NT2/D1 (cell line): ENCODE results near the gene ADD2.
"Not testable (repeated sequence)": the region's sequence is repeated elsewhere in the genome, so short reads cannot be mapped to it uniquely, and the experiment has no call there.

ENCODE experiments used
- DNase-seq: peaks from one replicate; pipeline ENCODE4 v3.0.0-alpha.2; 2011; ENCODE audit warnings: low read depth, low spot score
- H3K27me3 ChIP-seq: 2 replicates; pipeline ENCODE4 v1.6.0; 2011; ENCODE audit warnings: mild to moderate bottlenecking; ENCODE audit not compliant: insufficient read length, insufficient read depth
- H3K36me3 ChIP-seq: 2 replicates; pipeline ENCODE4 v1.6.1; 2011; ENCODE audit warnings: mild to moderate bottlenecking, low read length, mixed read lengths; ENCODE audit not compliant: insufficient read depth, insufficient read length
- H3K4me1 ChIP-seq: 2 replicates; pipeline ENCODE4 v1.5.1; 2011; ENCODE audit not compliant: insufficient read depth, insufficient read length
- H3K4me3 ChIP-seq: 2 replicates; pipeline ENCODE4 v1.5.1; 2011; ENCODE audit warnings: low read depth; ENCODE audit not compliant: insufficient read length
- H3K9ac ChIP-seq: 2 replicates; pipeline ENCODE4 v1.6.0; 2011; ENCODE audit warnings: low read depth; ENCODE audit not compliant: insufficient read length
- H3K9me3 ChIP-seq: 2 replicates; pipeline ENCODE4 v1.5.1; 2011; ENCODE audit warnings: mild to moderate bottlenecking, low read length; ENCODE audit not compliant: insufficient read depth
- SUZ12 ChIP-seq: IDR thresholded peaks from 2 replicates; pipeline ENCODE4 v1.6.1; 2011; ENCODE audit not compliant: insufficient read length, insufficient read depth; ENCODE audit errors: extremely low read depth
- YY1 ChIP-seq: IDR thresholded peaks from 2 replicates; pipeline ENCODE4 v1.6.1; 2011; ENCODE audit not compliant: insufficient read length, insufficient read depth
- ZNF274 ChIP-seq: IDR thresholded peaks from 2 replicates; pipeline ENCODE4 v1.6.1; 2011; ENCODE audit warnings: mild to moderate bottlenecking, low read depth, low read length

ADD2 gene

GRCh38 chr2:70807102-70807827 lies 39.3 kb upstream of the ADD2 start:
- peaks cover 30% of the 10 kb centered on the region for H3K27me3 ChIP-seq

DNA sequence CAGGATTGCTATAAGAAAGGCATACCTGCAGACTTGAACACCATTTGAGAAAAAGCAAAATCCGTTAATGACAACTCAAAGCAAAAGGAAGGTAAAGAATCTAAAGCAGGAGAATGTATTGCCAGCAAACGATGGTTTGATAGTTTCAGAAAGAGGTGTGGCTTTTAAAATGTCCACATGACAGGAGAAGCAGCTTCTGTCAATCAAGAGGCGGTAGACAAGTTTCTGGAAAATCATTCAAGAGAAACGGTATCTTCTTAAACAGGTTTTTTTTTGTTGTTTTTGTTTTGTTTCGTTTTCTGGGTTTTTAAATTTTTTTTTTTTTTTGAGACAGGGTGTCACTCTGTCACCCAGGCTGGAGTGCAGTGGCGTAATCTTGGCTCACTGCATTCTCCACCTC lies 38.6 kb upstream of the ADD2 start:
- H3K4me3 ChIP-seq: no peak overlapping the region
- H3K4me1 ChIP-seq: no peaks in the 10 kb centered on the region
- no peaks in the 10 kb centered on the region for H3K9me3 ChIP-seq
- H3K9ac ChIP-seq: no peak overlapping the region
- TF ChIP-seq SUZ12 (no peak), YY1 (no peak), ZNF274 (no peak)
- DNase-seq: no peak
- H3K36me3 ChIP-seq: no peaks in the 10 kb centered on the region
- peaks cover 34% of the 10 kb centered on the region for H3K27me3 ChIP-seq

More at GRCh38 chr2:70807102-70807827, 39.3 kb upstream of the ADD2 start:
- Histone ChIP-seq H3K9ac (no peak overlapping the region), H3K4me3 (no peak overlapping the region), H3K36me3 (no peaks in the 10 kb centered on the region), H3K4me1 (no peaks in the 10 kb centered on the region), H3K9me3 (no peaks in the 10 kb centered on the region)
- no peak for DNase-seq
- no peak for TF ChIP-seq ZNF274
- TF ChIP-seq SUZ12: no peak
- no peak for TF ChIP-seq YY1

DNA sequence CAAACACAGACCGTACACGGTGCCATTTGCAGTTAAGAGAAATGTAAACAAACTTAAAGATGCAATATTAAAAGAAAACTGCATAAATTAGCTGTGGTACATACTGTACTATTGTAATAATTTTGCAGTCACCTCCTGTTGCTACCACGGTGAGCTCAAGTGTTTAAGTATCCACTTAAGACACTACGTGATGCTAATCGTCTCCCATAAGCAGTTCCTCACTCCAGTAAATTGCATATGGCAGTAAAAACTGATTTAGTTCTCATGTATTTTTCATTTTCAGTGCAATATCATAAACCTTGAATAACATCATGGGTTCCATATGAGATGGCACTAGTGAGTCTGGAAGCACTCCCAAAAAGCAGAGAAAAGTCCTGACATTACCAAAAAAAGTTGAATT lies 38.0 kb upstream of the ADD2 start:
- no peak for DNase-seq
- TF ChIP-seq SUZ12 (no peak), ZNF274 (no peak), YY1 (no peak)
- no peaks in the 10 kb centered on the region for H3K4me1 ChIP-seq
- no peaks in the 10 kb centered on the region for H3K36me3 ChIP-seq
- H3K4me3 ChIP-seq: no peak overlapping the region
- H3K9me3 ChIP-seq: no peaks in the 10 kb centered on the region
- H3K9ac ChIP-seq: no peak overlapping the region
- H3K27me3 ChIP-seq: peaks cover 40% of the 10 kb centered on the region

DNA sequence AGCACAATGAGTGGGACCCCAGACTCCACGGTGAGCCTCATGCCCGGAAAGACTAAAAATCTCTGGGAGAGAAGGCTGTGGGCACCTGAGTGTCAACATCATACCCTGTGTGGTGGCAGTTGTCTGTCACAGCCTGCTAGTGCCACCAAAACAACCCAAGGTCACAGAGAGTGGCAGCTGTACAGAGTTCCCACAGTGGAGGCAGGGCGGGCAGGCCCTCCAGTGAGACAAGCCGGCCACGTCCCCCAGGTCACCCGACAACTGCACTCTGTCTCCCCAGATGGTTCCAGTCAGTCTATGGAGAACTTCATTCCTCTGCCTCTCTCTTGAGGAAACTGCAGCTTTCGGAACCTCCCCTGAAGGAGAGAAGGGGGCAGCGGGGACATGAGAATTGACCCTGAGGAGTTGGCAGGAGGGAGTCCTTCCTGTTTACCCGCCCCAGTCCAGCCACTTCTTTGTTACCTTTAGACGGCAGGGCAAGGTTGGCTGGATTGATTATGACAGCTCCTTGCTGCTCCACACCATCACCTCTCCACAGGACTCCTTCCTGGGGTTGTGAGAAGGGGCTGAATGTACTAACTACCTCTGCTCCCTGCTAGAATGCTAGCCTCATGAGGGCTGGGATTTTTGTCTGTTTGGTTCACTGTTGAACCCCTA lies 33.7 kb upstream of the ADD2 start:
- no peaks in the 10 kb centered on the region for H3K36me3 ChIP-seq
- DNase-seq: no peak
- no peak for TF ChIP-seq ZNF274
- TF ChIP-seq YY1: no peak
- TF ChIP-seq SUZ12: no peak

DNA sequence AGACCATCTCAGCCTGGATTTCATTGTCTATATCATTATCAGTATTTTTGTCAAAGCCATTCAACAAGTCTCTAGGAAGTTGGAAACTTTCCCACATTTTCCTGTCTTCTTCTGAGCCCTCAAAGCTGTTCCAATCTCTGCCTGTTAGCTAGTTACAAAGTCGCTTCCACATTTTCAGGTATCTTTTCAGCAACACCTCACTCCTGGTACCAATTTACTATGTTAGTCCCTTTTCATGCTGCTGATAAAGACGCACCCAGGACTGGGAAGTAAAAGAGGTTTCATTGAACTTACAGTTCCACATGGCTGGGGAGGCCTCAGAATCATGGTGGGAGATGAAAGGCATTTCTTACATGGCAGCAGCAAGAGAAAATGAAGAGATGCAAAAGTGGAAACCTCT lies 31.7 kb upstream of the ADD2 start:
- DNase-seq: no peak
- Histone ChIP-seq H3K27me3 (peaks cover 69% of the 10 kb centered on the region), H3K9ac (no peak overlapping the region), H3K9me3 (no peaks in the 10 kb centered on the region), H3K4me3 (no peak overlapping the region), H3K36me3 (no peaks in the 10 kb centered on the region), H3K4me1 (no peaks in the 10 kb centered on the region)
- no peak for TF ChIP-seq SUZ12
- no peak for TF ChIP-seq ZNF274
- no peak for TF ChIP-seq YY1

More for the DNA sequence above, 33.7 kb upstream of the ADD2 start:
- Histone ChIP-seq H3K4me1 (no peaks in the 10 kb centered on the region), H3K9ac (no peak overlapping the region), H3K9me3 (no peaks in the 10 kb centered on the region), H3K4me3 (no peak overlapping the region), H3K27me3 (peaks cover 66% of the 10 kb centered on the region)

GRCh38 chr2:70797996-70798395 lies 30.0 kb upstream of the ADD2 start:
- H3K9me3 ChIP-seq, H3K4me3 ChIP-seq, H3K36me3 ChIP-seq, H3K9ac ChIP-seq, H3K4me1 ChIP-seq, DNase-seq: not testable (repeated sequence)
- H3K27me3 ChIP-seq: peaks cover 75% of the 10 kb centered on the region

DNA sequence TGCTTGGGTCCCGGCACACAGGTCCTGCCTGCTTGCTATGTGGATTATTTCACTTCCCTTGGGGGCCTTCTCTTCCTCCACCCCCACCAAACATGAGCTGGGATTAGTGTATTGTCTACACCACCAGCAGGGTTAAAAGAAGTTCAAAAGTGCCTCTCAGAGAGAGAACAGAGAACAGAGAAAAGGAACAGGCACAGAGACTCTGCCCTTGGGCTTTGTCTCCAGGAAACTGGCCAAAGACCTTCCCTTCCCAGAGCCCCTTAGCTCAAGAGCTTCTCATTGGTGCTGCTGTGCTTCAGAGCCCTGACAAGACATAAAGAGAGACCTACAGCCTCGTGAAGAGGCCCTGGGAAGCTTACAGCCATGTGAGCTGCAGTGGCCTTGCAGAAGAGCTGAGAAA lies 29.5 kb upstream of the ADD2 start:
- Histone ChIP-seq H3K9ac (no peak overlapping the region), H3K27me3 (peaks cover 76% of the 10 kb centered on the region), H3K9me3 (no peaks in the 10 kb centered on the region), H3K4me1 (no peaks in the 10 kb centered on the region), H3K4me3 (no peak overlapping the region), H3K36me3 (no peaks in the 10 kb centered on the region)
- no peak for DNase-seq
- TF ChIP-seq YY1 (no peak), SUZ12 (no peak), ZNF274 (no peak)
